ENCODE measurements around the gene CHD1. TPM values are rescaled to one million over a fixed set of nuclear protein-coding genes. Genes with fewer than 3 reads are reported as not detected.
"Not testable (repeated sequence)": the region's sequence is repeated elsewhere in the genome, so short reads cannot be mapped to it uniquely, and the experiment has no call there.

Gene CHD1
- total RNA-seq, 3 donors from 2014 or later = 60.0 to 75.4 (median 63.9) TPM

DNA sequence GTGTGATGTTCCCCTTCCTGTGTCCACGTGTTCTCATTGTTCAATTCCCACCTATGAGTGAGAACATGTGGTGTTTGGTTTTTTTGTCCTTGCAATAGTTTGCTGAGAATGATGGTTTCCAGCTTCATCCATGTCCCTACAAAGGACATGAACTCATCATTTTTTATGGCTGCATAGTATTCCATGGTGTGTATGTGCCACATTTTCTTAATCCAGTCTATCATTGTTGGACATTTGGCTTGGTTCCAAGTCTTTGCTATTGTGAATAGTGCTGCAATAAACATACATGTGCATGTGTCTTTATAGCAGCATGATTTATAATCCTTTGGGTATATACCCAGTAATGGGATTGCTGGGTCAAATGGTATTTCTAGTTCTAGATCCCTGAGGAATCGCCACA, 26.7 kb upstream of the CHD1 start:
- not testable (repeated sequence) for H3K4me1 Mint-ChIP-seq (ENCODE audit: low read depth); H3K36me3 Mint-ChIP-seq (ENCODE audit: insufficient read depth); ATAC-seq; DNase-seq; H3K9me3 Mint-ChIP-seq; H3K4me3 Mint-ChIP-seq; H3K27me3 Mint-ChIP-seq (ENCODE audit: low read depth)

DNA sequence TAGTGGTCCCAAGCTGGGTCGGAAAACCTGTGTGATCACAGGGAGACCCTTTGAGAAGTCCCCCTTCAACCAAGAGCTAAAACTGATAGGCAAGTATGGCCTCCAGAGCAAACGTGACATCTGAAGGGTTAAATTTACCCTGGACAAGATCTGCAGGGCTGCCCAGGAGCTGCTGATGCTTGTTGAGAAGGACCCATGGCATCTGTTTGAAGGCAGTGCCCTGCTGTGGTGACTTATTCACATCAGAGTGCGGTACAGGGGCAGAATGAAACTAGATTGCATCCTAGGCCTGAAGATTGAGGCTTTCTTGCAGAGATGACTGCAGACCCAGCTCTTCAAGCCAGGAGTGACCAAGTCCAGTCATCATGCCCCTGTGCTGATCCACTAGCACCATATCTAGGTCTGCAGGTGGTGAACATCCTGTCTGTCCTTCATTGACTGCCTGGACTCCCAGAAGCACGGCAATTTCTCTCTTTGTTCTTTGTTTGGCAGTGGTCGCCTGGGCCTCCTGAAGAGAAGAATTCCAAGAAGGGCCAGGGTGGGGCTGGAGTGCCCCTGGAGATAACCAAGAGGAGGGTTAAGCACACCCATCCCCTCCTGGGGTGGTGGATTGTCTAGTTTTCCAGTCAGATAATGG, 25.7 kb upstream of the CHD1 start:
- no peaks in the 10 kb centered on the region for H3K36me3 Mint-ChIP-seq (ENCODE audit: insufficient read depth)
- H3K27me3 Mint-ChIP-seq (ENCODE audit: low read depth) = no peaks in the 10 kb centered on the region
- no peak for ATAC-seq
- H3K4me1 Mint-ChIP-seq (ENCODE audit: low read depth) = no peaks in the 10 kb centered on the region
- DNase-seq = no peak
- H3K4me3 Mint-ChIP-seq = no peak overlapping the region
- H3K9me3 Mint-ChIP-seq = no peaks in the 10 kb centered on the region

DNA sequence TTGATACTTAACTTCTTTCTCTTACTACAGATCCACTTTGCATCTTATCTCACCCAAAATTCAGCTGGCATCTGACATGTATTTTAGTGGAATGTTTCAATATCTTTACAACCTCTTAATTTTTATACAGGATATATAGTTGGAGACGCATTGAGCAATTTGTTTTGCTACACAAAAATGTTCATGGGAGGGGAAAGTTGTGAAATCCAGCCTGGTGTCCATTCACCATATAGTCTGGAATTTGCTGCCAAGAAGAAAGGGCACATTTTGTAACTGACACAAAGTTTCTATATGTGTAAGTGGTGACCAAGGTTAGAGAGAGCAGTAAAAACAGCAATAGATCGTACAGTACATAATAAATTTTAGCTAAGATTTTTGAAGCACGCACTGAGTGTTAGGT, 14.0 kb upstream of the CHD1 start:
- Mint-ChIP-seq H3K4me3 (no peak overlapping the region), H3K36me3 (ENCODE audit: insufficient read depth) (no peaks in the 10 kb centered on the region), H3K9me3 (no peaks in the 10 kb centered on the region), H3K4me1 (ENCODE audit: low read depth) (peaks cover 35% of the 10 kb centered on the region), H3K27me3 (ENCODE audit: low read depth) (no peaks in the 10 kb centered on the region)
- DNase-seq (no peak), ATAC-seq (no peak)

DNA sequence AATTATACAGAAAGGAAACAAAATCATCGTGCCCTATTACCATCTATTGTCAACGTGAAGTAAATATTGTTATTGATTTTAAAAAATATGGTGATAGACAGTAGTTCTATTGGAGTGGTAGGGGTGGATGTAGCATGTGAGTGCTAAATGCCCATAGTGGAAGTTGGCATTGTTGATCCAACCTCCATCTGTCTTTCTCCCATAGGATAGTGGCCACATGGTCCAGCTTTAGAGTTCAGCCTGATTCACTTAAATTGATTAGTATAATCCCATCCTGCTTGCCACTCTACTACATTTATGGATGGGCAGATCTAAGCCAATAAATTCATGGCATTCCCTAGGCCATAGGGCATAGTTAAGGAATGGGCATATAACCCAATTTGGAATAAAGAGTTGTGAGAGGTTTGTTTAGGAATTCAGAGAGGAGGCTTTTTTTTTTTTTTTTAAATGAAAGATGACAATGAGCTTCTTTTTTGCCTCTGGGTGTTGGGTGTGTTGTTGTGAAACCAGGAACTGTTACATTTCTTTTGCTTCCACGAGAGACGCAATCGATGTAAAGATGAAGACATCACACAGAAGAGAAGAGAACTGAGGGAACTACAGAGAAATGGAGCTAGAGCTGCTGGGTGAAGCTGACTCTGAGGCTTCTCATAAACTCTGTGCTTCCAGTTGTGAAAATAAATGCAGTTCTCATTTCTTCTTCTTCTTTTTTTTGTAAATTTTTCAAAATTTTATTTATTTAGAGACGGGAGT, 12.5 kb upstream of the CHD1 start:
- Mint-ChIP-seq H3K4me3 (no peak overlapping the region), H3K9me3 (no peaks in the 10 kb centered on the region), H3K27me3 (ENCODE audit: low read depth) (no peaks in the 10 kb centered on the region), H3K4me1 (ENCODE audit: low read depth) (peaks cover 42% of the 10 kb centered on the region), H3K36me3 (ENCODE audit: insufficient read depth) (no peaks in the 10 kb centered on the region)
- DNase-seq (no peak), ATAC-seq (no peak)

DNA sequence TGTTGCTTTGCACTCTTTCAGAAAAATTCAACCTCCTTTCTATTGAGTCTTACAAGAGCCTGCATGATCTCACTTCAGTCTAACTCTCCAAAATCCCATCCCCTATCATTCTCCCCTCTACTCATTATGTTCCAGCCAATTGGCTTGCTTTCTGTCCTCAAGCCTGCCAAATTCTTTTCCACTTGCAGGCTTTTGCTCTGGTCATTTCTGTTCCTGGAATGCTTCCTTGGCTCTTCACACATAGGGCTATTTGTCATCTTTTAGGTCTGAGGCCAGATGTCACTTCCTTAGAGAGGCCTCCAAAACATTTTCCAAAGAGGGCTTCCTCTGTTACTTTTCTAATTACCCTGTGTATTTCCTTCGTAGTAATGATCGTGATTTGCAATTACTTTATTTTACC, 11.8 kb upstream of the CHD1 start:
- no peak for ATAC-seq
- no peaks in the 10 kb centered on the region for H3K36me3 Mint-ChIP-seq (ENCODE audit: insufficient read depth)
- no peak for DNase-seq
- H3K4me3 Mint-ChIP-seq = no peak overlapping the region
- no peaks in the 10 kb centered on the region for H3K27me3 Mint-ChIP-seq (ENCODE audit: low read depth)
- no peaks in the 10 kb centered on the region for H3K9me3 Mint-ChIP-seq
- peaks cover 45% of the 10 kb centered on the region for H3K4me1 Mint-ChIP-seq (ENCODE audit: low read depth)

DNA sequence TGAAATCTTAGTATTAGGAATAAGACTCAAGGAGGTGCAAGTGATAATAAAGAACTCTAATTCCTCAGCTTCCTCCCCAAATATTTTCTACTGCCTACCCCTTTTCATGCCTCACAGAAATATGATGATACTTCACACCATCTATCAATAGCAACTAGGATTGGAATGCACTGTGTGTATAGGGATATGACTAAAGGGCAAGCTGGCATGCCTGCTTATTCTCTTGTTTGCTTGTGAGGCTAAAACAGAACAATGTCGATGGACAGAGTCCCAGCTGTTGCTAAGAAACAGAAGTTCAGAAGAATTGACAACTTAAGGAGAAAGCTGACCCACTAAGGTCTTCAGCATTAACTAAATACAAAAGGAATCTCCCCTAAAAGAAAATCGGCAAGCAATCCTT, 9.7 kb upstream of the CHD1 start:
- no peaks in the 10 kb centered on the region for H3K27me3 Mint-ChIP-seq (ENCODE audit: low read depth)
- H3K9me3 Mint-ChIP-seq = no peaks in the 10 kb centered on the region
- no peak for DNase-seq
- H3K36me3 Mint-ChIP-seq (ENCODE audit: insufficient read depth) = no peaks in the 10 kb centered on the region
- peaks cover 63% of the 10 kb centered on the region for H3K4me1 Mint-ChIP-seq (ENCODE audit: low read depth)
- no peak for ATAC-seq
- H3K4me3 Mint-ChIP-seq = no peak overlapping the region

DNA sequence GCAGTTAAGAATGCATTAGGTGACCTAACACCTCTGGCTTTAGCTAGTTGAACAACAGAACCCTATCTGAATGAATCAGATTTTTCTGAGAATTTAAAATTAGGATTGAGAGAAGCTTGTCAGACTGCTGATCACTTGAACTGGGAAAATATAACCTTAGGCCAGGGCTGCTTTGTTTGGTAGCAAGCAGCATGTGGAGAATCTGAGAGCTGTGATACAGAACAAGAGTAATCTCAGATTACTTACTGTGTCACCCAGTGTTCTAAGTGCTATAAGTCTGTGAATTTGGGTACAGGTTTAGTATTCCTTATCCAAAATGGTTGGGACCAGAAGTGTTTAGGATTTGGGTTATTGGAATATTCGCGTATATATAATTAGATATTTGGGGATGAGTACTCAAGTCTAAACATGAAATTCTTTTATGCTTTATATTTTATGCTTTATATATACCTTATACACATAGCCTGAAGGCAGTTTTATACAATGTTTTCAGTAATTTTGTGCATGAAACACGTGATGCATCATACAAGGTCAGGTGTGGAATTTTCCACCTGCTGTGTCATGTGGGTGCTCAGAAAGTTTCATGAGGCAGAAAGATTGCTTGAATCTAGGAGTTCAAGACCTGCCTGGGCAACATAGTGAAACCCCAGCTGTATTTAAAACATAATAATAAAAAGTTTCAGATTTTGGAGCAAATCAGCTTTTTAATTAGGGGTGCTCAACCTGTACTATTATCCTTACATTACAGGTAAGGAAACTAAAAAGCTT, 8.3 kb upstream of the CHD1 start:
- peaks cover 72% of the 10 kb centered on the region for H3K4me1 Mint-ChIP-seq (ENCODE audit: low read depth)
- no peaks in the 10 kb centered on the region for H3K9me3 Mint-ChIP-seq
- H3K27me3 Mint-ChIP-seq (ENCODE audit: low read depth) = no peaks in the 10 kb centered on the region
- H3K36me3 Mint-ChIP-seq (ENCODE audit: insufficient read depth) = no peaks in the 10 kb centered on the region
- DNase-seq = no peak
- H3K4me3 Mint-ChIP-seq = no peak overlapping the region
- ATAC-seq = peak in 1 of 2 donors; percentile 41

DNA sequence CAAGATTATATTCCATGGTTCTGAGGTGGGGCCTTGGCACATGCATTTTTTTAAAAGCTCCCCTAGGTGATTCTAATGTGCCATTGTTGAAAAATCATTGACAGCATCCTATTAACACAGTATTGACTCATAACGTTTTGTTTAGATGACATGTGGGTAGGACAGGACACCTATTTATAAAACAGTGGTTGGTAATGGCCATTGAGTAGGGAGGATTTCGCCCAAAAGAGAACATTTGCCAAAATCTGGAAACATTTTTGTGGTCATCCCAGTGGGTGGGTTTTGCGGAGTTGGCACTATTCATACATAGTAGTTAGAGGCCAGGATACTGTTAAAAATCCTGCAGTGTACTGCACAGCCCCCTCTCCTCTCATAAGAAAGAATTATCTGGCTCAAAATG, 6.4 kb upstream of the CHD1 start:
- Mint-ChIP-seq H3K9me3 (no peaks in the 10 kb centered on the region), H3K4me3 (no peak overlapping the region), H3K27me3 (ENCODE audit: low read depth) (no peaks in the 10 kb centered on the region), H3K4me1 (ENCODE audit: low read depth) (peaks cover 77% of the 10 kb centered on the region), H3K36me3 (ENCODE audit: insufficient read depth) (peaks cover 3% of the 10 kb centered on the region)
- DNase-seq = no peak
- ATAC-seq = no peak

DNA sequence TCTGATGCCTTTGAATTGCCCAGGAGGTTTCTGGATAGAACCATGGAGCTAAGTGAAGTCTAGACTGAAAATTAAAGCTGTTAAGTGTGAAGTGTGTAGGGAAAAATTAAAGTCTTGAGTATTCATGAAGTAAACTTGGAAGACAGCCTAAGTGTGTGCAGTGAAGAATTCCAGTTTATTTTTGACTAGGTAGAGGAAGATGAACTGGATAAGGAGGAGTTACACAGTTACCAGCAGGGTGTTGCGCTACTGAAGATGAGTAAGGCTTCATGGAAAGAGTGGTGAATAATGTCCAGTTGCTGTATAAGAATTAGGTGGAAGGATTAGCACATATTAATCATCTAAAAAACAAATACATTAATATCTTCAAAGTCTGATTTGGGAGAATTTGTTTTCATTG, 5.7 kb upstream of the CHD1 start:
- DNase-seq (no peak), ATAC-seq (no peak)
- no peak overlapping the region for H3K4me3 Mint-ChIP-seq
- H3K36me3 Mint-ChIP-seq (ENCODE audit: insufficient read depth) = peaks cover 3% of the 10 kb centered on the region
- H3K4me1 Mint-ChIP-seq (ENCODE audit: low read depth) = peaks cover 81% of the 10 kb centered on the region
- H3K9me3 Mint-ChIP-seq = no peaks in the 10 kb centered on the region
- H3K27me3 Mint-ChIP-seq (ENCODE audit: low read depth) = no peaks in the 10 kb centered on the region

DNA sequence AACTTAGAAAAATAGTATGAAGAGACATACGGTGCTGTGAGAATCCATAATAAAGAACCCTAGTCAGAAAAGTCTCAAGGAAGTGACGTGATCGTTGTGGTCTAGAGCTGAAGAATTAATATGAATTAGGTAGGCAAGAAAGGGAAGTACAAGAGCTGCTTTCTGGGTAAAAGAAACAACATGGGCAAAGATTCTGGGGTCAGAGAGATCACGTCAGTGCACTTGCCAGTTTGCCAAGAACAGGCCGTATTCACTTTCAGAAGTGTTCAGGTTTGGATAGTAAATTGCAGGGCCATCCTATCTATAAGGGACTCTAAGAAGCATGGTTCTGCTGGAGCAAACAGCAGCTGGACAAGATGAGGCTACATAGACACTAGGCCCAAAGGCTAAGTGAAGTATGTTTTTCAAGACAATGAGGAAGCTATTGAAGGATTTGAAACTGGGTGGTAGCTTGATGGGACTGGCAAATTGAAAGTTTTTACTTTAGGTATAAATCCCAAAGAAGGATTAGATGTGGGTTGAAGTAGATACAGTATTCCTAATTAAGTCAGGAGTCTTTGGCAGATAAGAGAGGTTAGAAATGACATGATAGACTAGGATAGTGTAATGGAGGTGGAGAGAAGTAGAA, 4.8 kb upstream of the CHD1 start:
- peaks cover 3% of the 10 kb centered on the region for H3K36me3 Mint-ChIP-seq (ENCODE audit: insufficient read depth)
- no peak for DNase-seq
- no peaks in the 10 kb centered on the region for H3K9me3 Mint-ChIP-seq
- peak overlapping the region; percentile 67 for H3K4me3 Mint-ChIP-seq
- peaks cover 72% of the 10 kb centered on the region for H3K4me1 Mint-ChIP-seq (ENCODE audit: low read depth)
- no peak for ATAC-seq
- no peaks in the 10 kb centered on the region for H3K27me3 Mint-ChIP-seq (ENCODE audit: low read depth)

DNA sequence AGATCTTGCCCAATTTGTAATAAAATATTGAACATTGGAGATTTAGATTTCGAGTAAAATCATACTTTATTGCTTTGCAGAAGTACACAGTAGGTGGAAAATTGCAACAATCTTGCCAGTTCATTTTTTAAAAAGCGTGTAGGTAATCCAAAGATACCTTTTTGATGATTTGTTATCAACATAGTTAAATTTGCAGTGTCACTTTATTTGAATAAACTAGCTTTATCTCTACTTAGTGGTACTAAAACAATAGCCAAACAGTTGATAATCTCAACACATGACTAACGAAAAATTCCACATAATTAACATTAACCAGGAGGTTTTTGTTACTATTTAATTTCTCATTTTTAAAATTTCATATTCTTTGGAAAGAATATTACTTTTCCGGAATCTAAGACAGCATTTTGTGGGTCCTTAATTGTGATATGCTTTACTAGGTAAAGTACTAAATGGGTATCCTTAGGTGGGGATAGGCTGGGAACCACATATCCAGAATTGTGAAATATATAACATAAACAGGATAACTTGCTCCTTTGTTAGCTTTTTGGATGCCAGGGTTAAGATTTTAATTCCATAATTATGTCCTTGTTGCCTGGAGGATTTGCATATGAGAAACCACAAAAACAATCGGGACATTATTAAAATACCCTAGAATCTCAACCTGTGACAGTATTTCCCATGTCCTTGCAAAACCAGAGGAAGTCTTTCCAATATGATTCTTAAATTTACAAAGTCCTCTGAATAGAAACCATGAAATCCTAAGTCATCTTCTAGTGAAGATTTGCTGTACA, 2.4 kb upstream of the CHD1 start:
- Mint-ChIP-seq H3K4me3 (peak overlapping the region; percentile 98), H3K36me3 (ENCODE audit: insufficient read depth) (peaks cover 5% of the 10 kb centered on the region), H3K9me3 (no peaks in the 10 kb centered on the region), H3K4me1 (ENCODE audit: low read depth) (peaks cover 63% of the 10 kb centered on the region), H3K27me3 (ENCODE audit: low read depth) (no peaks in the 10 kb centered on the region)
- DNase-seq = no peak
- ATAC-seq = no peak

DNA sequence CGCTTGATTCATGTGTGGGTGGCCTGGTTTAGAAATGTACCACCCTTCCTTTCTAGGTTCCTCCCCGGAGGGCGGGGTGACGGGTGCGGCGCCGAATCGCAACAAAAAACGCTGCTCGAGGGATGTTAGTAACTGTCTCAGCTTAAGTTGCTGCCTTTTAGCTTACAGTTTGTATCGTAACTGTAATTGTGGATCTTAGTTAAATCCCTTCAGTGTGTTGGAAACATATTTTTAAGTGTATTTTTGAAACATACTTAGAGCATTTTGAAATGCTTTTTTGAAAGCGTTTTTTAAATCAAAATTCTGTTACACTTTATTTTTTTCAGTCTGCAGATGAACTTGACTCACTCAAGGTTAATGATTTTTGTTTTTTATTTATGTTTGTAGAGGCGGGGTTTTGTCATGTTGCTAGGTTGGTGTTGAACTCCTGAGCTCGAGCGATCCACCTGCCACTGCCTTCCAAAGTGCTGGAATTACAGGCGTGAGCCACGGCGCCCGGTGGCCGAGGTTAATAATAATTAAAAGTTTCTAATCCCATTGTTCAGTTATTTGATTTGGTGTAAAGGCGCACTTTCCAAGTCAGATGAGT, 997 bp upstream of the CHD1 start:
- Mint-ChIP-seq H3K36me3 (ENCODE audit: insufficient read depth) (peaks cover 9% of the 10 kb centered on the region), H3K4me1 (ENCODE audit: low read depth) (peaks cover 63% of the 10 kb centered on the region), H3K9me3 (no peaks in the 10 kb centered on the region), H3K27me3 (ENCODE audit: low read depth) (no peaks in the 10 kb centered on the region), H3K4me3 (peak overlapping the region; percentile 98)
- DNase-seq = peak; percentile 90
- no peak for ATAC-seq

DNA sequence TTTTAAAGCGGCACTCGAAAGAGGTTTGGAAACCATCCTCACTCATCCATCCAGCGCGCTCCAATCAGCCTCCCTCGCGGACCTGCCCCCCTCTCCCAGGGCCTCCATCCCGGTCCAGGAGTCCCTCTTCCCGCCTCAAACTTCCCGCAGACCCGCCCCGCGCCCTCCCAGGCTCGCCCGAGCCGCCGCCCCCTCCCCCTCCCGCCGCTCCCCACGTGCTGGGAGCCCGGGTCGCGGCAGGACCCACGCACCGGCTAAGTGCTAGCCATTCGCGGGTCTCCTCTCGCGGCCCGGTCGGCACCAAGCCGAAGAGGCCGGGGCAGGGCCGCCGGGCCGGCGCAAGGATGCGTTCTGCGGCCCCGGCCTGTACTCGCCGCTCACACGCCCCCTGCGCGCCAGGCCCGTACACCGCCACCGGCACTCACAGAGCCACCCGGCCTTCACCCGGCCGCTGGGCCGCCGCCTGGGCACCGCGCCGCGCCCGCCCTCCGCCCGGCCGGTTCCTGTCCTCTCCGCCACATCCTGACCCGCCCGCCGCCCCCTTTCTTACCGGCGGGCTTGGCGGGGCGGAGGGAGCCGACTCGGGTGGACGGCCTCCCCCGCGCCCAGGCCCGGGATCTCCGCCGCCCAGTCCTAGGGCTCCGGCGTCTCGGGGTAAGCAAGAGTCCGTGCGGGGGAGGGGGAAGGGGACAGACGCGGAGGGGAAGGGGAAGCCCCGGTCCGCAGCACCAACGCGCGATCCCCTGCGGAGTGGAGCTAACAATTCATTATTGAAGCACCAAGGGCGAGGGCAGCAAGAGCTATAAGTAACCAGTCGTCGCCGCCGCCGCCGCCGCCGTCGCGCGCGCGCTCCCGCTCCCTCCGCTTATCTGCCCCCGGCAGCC, 576 bp downstream of the CHD1 start:
- Mint-ChIP-seq H3K36me3 (ENCODE audit: insufficient read depth) (peaks cover 19% of the 10 kb centered on the region), H3K4me3 (peak overlapping the region; percentile 98), H3K9me3 (no peaks in the 10 kb centered on the region), H3K4me1 (ENCODE audit: low read depth) (peaks cover 64% of the 10 kb centered on the region), H3K27me3 (ENCODE audit: low read depth) (no peaks in the 10 kb centered on the region)
- DNase-seq = peak; percentile 32
- ATAC-seq = peak; percentile 18 to 19

Measured in activated T-cell treated with anti-CD3 and anti-CD28 coated beads, Interleukin-2, amount 50 U/mL, for 4 hours (primary cell).